Transverse colon (tissue), 4 donors: Measurements from ENCODE around the gene KRCC1. TPM values are rescaled to one million over a fixed set of nuclear protein-coding genes. Genes with fewer than 3 reads are reported as not detected.

Experiments
- DNase-seq: peaks from one replicate; pipeline ENCODE4 v3.0.0-alpha.2; 2019
- H3K27ac ChIP-seq, 4 donors: fragments of 200-600 bp; sonication (generic); 2 replicates each; pipeline ENCODE4 v1.5.1; 2016 to 2018; ENCODE audit warnings: inconsistent platforms in 4 of 4
- H3K27me3 ChIP-seq: fragments of 200-600 bp; sonication (generic); 2 replicates; pipeline ENCODE4 v1.5.1; 2017; ENCODE audit warnings: inconsistent platforms
- H3K36me3 ChIP-seq, 4 donors: fragments of 200-600 bp; sonication (generic); 2 replicates each; pipeline ENCODE4 v1.5.1; 2017 to 2019; ENCODE audit warnings: inconsistent platforms in 4 of 4
- H3K4me1 ChIP-seq, 4 donors: fragments of 200-600 bp; sonication (generic); 2 replicates each; pipeline ENCODE4 v1.5.1; 2017 to 2020; ENCODE audit warnings: inconsistent platforms in 4 of 4
- H3K4me3 ChIP-seq, 4 donors: fragments of 200-600 bp; sonication (generic); 1 replicate in 1 of 4; 2 replicates in 3 of 4; pipeline versions ENCODE4 v1.5.1 to v1.6.1; 2017 to 2019; ENCODE audit warnings: inconsistent platforms in 4 of 4
- H3K9me3 ChIP-seq, 2 donors: fragments of 200-600 bp; sonication (generic); 2 replicates each; pipeline ENCODE4 v1.5.1; 2017 to 2019; ENCODE audit warnings: inconsistent platforms in 2 of 2
- CTCF ChIP-seq, 5 experiments: fragments of 200-600 bp in 3 of 5; fragments of 450-650 bp in 2 of 5; sonication (generic) in 3 of 5; IDR thresholded peaks; 1 replicate in 2 of 5; 2 replicates in 3 of 5; pipeline ENCODE4 v1.5.1; 2016 to 2017; ENCODE audit warnings: antibody characterized with exemption in 5 of 5, inconsistent platforms in 3 of 5, mild to moderate bottlenecking in 2 of 5, moderate library complexity in 1 of 5
- EP300 ChIP-seq: sonication (generic); formaldehyde crosslinking; IDR thresholded peaks from one replicate; pipeline ENCODE4 v1.6.1; 2017; ENCODE audit warnings: antibody characterized with exemption, low read depth
- POLR2A ChIP-seq: fragments of 450-650 bp; IDR thresholded peaks from one replicate; pipeline ENCODE4 v1.6.1; 2016; ENCODE audit warnings: antibody characterized with exemption, mild to moderate bottlenecking, moderate library complexity
- POLR2AphosphoS5 ChIP-seq, 3 donors: sonication (generic); formaldehyde crosslinking; IDR thresholded peaks; one replicate each; pipeline ENCODE4 v1.6.1; 2016; ENCODE audit warnings: antibody characterized with exemption in 3 of 3
- WGBS, 2 donors: methylation state at CpG; one replicate each; pipeline ENCODE4 v1.1.5; 2018; ENCODE audit warnings: low coverage in 1 of 2; 5-methylcytosine and 5-hydroxymethylcytosine counted together
- in situ Hi-C, 4 donors: fragments of 200-750 bp; cut with MboI; loops; one replicate each; pipeline versions ENCODE4 v1.15.0 to v1.15.1; 2017; ENCODE audit warnings: low sequenced_read_pairs in 3 of 4, low pct_ligation_motif_present in 1 of 4, low pct_unique_long_range_greater_than_20kb in 1 of 4
- intact Hi-C: fragments of 100-400 bp; cut with DNase I; formaldehyde crosslinking; loops from one replicate; pipeline ENCODE4 v1.15.1; 2023; ENCODE audit warnings: low total_unique reads
- total RNA-seq, 4 donors: library from RNA; depleted of rRNA; stranded (reverse); fragments of >200 nt; gene quantifications; one replicate each; pipeline ENCODE4 v1.1.0, GENCODE V29; 2016

The KRCC1 gene
- total RNA-seq, 4 donors from 2014 or later, result 12.3 to 40.6 (median 27.6) TPM

GRCh38 chr2:88092773-88093172 lies 37.2 kb upstream of the KRCC1 start:
- Histone ChIP-seq H3K27me3 (no peaks in the 10 kb centered on the region), H3K36me3 (no peaks in the 10 kb centered on the region), H3K4me3 (no peak overlapping the region), H3K9me3 (no peaks in the 10 kb centered on the region), H3K27ac (no peak overlapping the region), H3K4me1 (no peaks in the 10 kb centered on the region)
- no peak for DNase-seq
- intact Hi-C loops (no loop called here), in situ Hi-C loops (no loop called here)
- TF ChIP-seq POLR2A (no peak), POLR2AphosphoS5 (IDR thresholded peaks at IDR 0.05) (no peak), EP300 (no peak), CTCF (IDR thresholded peaks at IDR 0.05) (no peak)

GRCh38 chr2:88091943-88092342 lies 36.4 kb upstream of the KRCC1 start:
- Histone ChIP-seq H3K36me3 (no peaks in the 10 kb centered on the region), H3K27me3 (no peaks in the 10 kb centered on the region), H3K9me3 (no peaks in the 10 kb centered on the region), H3K4me1 (no peaks in the 10 kb centered on the region), H3K4me3 (no peak overlapping the region), H3K27ac (no peak overlapping the region)
- WGBS, 2 donors, result 60% methylated on average over 3 of the region's 3 CpGs; no CpG with 5 or more reads in 1 of the 2 donors
- intact Hi-C loops (no loop called here), in situ Hi-C loops (no loop called here)
- DNase-seq, result no peak
- no peak for TF ChIP-seq EP300
- TF ChIP-seq POLR2A, result no peak
- no peak for TF ChIP-seq CTCF (IDR thresholded peaks at IDR 0.05)
- no peak for TF ChIP-seq POLR2AphosphoS5 (IDR thresholded peaks at IDR 0.05)

- DNase-seq, result no peak
- TF ChIP-seq EP300, result no peak
- TF ChIP-seq CTCF (IDR thresholded peaks at IDR 0.05), result no peak
- TF ChIP-seq POLR2A, result no peak
- TF ChIP-seq POLR2AphosphoS5 (IDR thresholded peaks at IDR 0.05), result no peak
- no peaks in the 10 kb centered on the region for H3K9me3 ChIP-seq
- no peak overlapping the region for H3K27ac ChIP-seq
- no peaks in the 10 kb centered on the region for H3K4me1 ChIP-seq
- intact Hi-C loops (no loop called here), in situ Hi-C loops (no loop called here)
- no peaks in the 10 kb centered on the region for H3K36me3 ChIP-seq
- WGBS, 2 donors, result 87 to 88% methylated on average over 6 to 8 of the region's 8 CpGs
- no peaks in the 10 kb centered on the region for H3K27me3 ChIP-seq
- H3K4me3 ChIP-seq, result no peak overlapping the region
These were observed 35.1 kb upstream of the KRCC1 start for GRCh38 chr2:88090446-88091283.

- intact Hi-C loops, result no loop called here
- TF ChIP-seq CTCF (IDR thresholded peaks at IDR 0.05), result no peak
- TF ChIP-seq EP300, result no peak
- TF ChIP-seq POLR2A, result no peak
- no peak for TF ChIP-seq POLR2AphosphoS5 (IDR thresholded peaks at IDR 0.05)
- Histone ChIP-seq H3K4me1 (no peaks in the 10 kb centered on the region), H3K27ac (no peak overlapping the region), H3K36me3 (no peaks in the 10 kb centered on the region), H3K9me3 (no peaks in the 10 kb centered on the region), H3K27me3 (no peaks in the 10 kb centered on the region), H3K4me3 (no peak overlapping the region)
- in situ Hi-C loops, result no loop called here
- no peak for DNase-seq
- WGBS, 2 donors, result 93 to 100% methylated on average over 1 to 2 of the region's 2 CpGs
These were observed 33.4 kb upstream of the KRCC1 start for GRCh38 chr2:88088999-88089398.
